ENCODE measurements around the gene DSCAML1. TPM values are rescaled to one million over a fixed set of nuclear protein-coding genes. Genes with fewer than 3 reads are reported as not detected.

DSCAML1 gene
- total and polyA plus RNA-seq, 2 of the 8 experiments (the other 6 are each of a cell fraction or from before 2014, with no cell fraction given): 0.19 to 0.24 TPM

- TF ChIP-seq CREB1 (IDR thresholded peaks at IDR 0.05) (no peak), FOSL1 (IDR thresholded peaks at IDR 0.05; ENCODE audit: insufficient read depth, low read depth, low read length) (no peak), CHD7 (IDR thresholded peaks at IDR 0.05; ENCODE audit: insufficient replicate concordance, low read length) (no peak), CEBPB (IDR thresholded peaks at IDR 0.05; ENCODE audit: low read depth, low read length) (no peak), RXRA (IDR thresholded peaks at IDR 0.05; ENCODE audit: insufficient read depth, low read depth, low read length) (no peak), SP2 (IDR thresholded peaks at IDR 0.05; ENCODE audit: low read length) (no peak)
Observed at GRCh38 chr11:117423046-117423575, 373.9 kb downstream of the DSCAML1 start (continued).

Data from H1 (cell line).